8988T (cell line): ENCODE measurements around the gene BTBD16.

ENCODE experiments used
- DNase-seq: peaks from one replicate; pipeline ENCODE4 v3.0.0; 2011

Gene BTBD16

DNA sequence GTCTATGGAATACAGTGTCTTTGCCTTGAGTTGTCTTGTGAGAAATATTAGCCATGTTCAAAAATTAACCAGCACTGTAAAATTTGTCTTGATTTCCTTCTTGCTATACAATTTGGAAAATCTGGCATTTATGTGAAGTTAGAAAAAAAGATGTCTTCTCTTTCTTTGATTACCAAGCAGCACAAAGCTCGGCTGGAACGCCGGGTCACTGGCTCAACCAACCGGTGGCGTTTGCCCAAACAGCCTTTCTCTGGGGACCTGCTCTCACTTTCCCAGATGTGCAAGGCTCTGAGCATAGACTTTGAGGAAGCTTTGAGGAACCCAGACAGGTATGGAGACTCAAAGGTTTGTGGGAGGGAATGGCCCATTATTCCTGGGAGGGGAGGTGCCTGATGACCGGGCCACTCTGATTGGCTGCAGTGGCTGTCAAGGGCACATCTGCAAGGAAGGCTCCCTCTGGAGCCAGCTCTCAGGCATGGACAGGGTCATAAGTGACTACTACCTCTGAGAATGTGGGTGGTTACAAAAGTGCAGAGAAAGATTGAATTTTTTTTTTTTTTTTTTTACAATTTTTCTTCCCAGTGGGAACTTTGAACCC is 5.6 kb downstream of the BTBD16 start:
- peak; percentile 50 for DNase-seq

GRCh38 chr10:122277526-122278136 is 6.5 kb downstream of the BTBD16 start:
- no peak for DNase-seq

- peak; percentile 34 for DNase-seq
Observed at GRCh38 chr10:122279725-122280141, 8.6 kb downstream of the BTBD16 start.

GRCh38 chr10:122280156-122280555 is 9.1 kb downstream of the BTBD16 start:
- no peak for DNase-seq

GRCh38 chr10:122281018-122281626 is 10.0 kb downstream of the BTBD16 start:
- no peak for DNase-seq

GRCh38 chr10:122281751-122282150 is 10.7 kb downstream of the BTBD16 start:
- no peak for DNase-seq

GRCh38 chr10:122282253-122282671 is 11.2 kb downstream of the BTBD16 start:
- no peak for DNase-seq

DNA sequence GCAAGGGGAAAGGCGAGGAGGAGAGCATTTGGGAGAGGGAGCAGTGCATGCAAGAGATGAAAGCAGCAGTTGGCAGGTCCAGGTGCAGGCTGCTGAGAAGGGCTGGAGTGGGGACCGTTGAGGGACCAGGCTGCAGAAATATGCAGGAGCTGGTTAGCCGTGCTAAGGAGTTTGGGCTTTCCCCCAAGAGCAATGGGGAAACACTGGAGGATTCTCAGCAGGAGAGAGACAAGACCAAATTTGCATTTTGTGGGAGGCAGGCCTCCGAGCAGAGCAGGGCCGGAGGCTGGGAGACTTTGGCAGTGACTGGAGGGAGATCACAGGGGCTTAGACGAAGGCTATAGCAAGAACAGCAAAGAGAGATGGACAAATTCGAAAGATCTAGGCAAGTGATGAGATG is 11.8 kb downstream of the BTBD16 start:
- DNase-seq = no peak

- no peak for DNase-seq
Observed at GRCh38 chr10:122285506-122286444, 14.7 kb downstream of the BTBD16 start.

DNA sequence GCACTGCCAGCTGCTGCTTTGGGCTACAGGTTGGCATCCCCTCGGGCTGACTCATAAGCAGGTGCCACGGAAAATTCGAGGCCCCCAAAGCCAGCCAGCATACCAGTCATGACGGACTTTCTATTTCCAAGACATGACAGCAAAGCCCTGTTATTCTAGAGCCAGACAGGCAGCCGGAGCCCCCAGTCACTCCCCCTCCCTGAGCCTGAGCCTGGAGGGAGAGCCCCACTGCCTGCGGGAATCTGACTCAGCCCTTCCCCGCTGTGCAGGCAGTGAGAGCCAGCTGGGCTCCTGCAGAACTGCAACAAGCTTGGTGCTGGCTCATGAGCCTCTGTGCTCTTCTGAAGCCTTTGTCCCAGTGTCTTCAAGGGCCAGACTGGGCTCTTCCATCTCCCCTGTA is 15.8 kb downstream of the BTBD16 start:
- peak; percentile 40 for DNase-seq

DNA sequence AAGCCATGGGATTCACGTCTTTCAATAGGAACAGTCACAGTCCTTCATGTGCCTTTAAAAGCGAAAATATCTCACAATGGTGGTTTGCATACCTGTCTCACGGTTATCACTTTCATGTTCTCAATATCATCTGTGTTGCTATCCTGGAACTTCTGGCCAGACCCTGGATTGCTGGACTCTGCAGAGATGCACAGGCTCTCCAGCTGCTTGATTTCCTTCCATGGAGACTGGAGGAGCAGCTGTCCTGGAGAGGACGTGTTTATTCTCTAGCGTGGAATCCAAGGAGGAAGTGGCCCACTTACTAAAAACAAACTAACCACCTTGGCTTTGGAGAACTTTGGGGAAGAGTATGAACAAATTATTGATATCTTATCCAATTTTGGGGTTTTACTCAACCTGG is 16.5 kb downstream of the BTBD16 start:
- DNase-seq = no peak

DNA sequence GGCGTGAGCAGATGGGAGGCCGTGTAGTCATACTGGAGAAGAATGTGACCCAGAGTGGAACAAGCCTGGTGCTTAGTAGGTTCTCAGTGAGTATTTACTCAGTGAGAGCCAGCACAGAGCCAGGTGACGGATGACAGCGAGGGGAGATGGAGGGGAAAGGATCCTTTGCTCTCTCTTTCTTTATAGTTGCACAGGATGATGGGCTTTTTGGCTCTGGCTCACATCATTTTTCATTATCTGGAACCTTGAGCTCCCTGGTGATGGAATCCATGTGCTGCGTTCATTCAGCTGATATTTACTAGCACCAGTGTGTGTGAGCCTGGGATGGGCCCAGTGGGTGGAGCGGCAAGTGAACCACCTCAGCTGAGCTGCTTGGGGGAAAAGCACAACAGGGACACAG is 17.2 kb downstream of the BTBD16 start:
- no peak for DNase-seq

- DNase-seq = no peak
Observed at GRCh38 chr10:122288917-122289316, 17.8 kb downstream of the BTBD16 start.

GRCh38 chr10:122290334-122290733 is 19.2 kb downstream of the BTBD16 start:
- no peak for DNase-seq

- no peak for DNase-seq
Observed at GRCh38 chr10:122290833-122291532, 19.9 kb downstream of the BTBD16 start.

GRCh38 chr10:122291739-122292138 is 20.6 kb downstream of the BTBD16 start:
- no peak for DNase-seq

DNA sequence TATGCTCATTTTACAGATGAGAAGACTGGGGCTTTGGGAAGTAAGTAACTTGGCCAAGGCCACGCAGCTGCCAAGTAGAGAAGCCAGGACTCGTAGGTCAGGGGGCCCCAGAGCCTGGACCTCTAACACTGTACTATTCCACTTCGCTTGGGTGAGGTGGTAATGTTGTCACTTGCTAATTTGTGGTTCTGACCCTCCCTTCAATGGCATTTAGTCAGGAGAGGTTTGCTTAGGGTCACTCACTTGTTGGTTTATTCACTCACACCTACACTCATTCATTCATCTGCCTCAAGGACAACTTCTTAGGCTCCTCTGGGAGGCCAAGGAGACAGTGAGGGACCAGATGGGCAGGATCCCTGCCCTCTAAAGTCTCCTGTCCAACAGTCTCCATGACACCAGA is 21.3 kb downstream of the BTBD16 start:
- DNase-seq = no peak

GRCh38 chr10:122293156-122293960 is 22.3 kb downstream of the BTBD16 start:
- no peak for DNase-seq

DNA sequence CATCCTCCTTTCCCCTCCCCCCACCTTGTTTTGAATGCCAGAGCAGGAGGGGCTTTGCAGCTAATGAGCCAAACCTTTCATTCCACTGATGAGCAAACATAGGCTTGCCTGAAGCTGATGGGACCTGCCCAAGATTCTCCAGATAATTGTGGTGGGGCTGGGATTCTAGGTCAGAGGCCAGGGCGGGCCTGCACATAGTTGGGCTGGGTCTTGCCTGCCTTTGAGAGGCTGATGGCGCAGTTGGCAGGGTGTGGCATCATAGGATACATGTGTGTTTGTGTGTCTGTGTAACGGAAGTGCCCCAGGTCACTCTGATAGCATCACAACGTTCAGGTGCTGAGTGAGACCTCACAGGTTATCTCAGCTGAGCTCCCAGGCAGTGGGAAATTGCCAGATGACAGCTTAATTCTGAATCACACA is 22.9 kb downstream of the BTBD16 start:
- DNase-seq = no peak

GRCh38 chr10:122294511-122295450 is 23.7 kb downstream of the BTBD16 start:
- DNase-seq = no peak

DNA sequence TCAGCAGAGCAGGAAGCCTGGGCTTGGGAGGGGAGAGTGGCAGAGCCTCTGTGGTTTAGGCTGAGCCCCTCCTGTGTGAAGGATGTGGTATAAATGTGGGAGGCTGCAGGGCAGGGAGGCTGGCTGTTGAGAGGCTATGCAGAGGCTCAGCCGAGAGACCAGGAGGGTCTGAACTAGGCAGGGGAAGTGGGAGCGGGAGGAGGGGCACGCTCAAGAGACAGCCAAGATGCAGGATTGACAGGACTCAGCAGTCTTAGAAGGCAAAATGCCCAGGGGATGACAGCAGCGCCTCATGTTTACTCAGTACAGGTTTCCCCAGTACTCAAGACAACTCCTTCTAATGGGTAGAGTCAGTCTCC is 24.3 kb downstream of the BTBD16 start:
- no peak for DNase-seq
